Measurements from ENCODE around the gene NFE2L3. TPM values are rescaled to one million over a fixed set of nuclear protein-coding genes. Genes with fewer than 3 reads are reported as not detected.
"Not testable (repeated sequence)": the region's sequence is repeated elsewhere in the genome, so short reads cannot be mapped to it uniquely, and the experiment has no call there.

Gene NFE2L3
- total RNA-seq, 1 donor from 2014 or later: 4.8 TPM

DNA sequence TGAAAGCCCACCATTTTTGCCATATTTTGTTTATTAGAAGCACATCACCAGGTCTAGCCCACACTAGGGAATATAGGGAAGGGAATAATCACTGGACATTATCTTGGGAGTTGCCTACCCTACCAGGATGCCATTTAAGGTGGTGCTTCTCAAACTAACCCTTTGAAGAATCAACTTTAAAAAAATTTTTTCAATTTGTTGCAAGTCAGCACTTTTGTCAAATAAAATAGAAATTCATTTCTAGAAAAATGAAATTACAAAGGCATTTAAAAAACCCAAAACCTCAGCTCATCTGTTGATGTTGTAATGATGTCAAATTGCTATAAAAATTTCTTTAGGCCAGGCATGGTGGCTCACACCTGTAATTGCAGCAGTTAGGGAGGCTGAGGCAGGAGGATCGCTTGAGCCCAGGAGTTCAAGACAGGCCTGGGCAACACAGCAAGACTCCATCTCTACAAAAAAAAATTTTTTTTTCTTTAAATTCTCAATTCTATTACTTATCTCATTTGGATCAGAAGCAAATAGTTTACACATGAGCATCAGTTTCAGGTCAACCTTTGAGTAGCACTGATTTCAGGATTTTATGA, 2.5 kb upstream of the NFE2L3 start:
- ATAC-seq (no peak), DNase-seq (no peak)
- Histone ChIP-seq H3K4me1 (peaks cover 13% of the 10 kb centered on the region), H3K27me3 (ENCODE audit: low read depth) (no peaks in the 10 kb centered on the region), H3K4me3 (no peak overlapping the region), H3K27ac (no peak overlapping the region), H3K9me3 (no peaks in the 10 kb centered on the region), H3K36me3 (no peaks in the 10 kb centered on the region)
- intact Hi-C loops (cut with DNase I): no loop called here
- TF ChIP-seq, protein P1, sequence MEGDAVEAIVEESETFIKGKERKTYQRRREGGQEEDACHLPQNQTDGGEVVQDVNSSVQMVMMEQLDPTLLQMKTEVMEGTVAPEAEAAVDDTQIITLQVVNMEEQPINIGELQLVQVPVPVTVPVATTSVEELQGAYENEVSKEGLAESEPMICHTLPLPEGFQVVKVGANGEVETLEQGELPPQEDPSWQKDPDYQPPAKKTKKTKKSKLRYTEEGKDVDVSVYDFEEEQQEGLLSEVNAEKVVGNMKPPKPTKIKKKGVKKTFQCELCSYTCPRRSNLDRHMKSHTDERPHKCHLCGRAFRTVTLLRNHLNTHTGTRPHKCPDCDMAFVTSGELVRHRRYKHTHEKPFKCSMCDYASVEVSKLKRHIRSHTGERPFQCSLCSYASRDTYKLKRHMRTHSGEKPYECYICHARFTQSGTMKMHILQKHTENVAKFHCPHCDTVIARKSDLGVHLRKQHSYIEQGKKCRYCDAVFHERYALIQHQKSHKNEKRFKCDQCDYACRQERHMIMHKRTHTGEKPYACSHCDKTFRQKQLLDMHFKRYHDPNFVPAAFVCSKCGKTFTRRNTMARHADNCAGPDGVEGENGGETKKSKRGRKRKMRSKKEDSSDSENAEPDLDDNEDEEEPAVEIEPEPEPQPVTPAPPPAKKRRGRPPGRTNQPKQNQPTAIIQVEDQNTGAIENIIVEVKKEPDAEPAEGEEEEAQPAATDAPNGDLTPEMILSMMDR (IDR thresholded peaks at IDR 0.05): no peak

DNA sequence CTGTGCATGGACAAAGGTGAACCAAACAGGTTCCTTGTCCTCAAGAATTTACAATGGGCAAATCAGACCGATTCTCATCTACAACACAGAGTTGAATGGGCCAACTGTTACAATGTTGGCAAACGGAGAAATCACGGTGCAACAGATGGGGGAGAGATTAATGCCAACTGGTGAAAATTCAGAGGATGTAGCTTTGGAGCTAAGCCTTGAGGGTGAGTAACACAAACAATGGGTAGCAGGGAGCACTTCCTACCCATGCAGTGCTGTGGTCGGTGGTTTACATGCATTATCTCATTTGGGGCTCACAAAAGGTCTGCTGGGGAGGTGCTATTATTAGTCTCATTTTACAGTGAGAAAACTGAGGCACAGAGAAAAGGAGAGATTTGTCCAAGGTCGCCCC, 902 bp upstream of the NFE2L3 start:
- peaks cover 24% of the 10 kb centered on the region for H3K4me1 ChIP-seq
- H3K4me3 ChIP-seq: no peak overlapping the region
- TF ChIP-seq, protein P1 (IDR thresholded peaks at IDR 0.05): no peak
- H3K9me3 ChIP-seq: no peaks in the 10 kb centered on the region
- H3K36me3 ChIP-seq: no peaks in the 10 kb centered on the region
- ATAC-seq (no peak), DNase-seq (no peak)
- H3K27ac ChIP-seq: no peak overlapping the region
- no peaks in the 10 kb centered on the region for H3K27me3 ChIP-seq (ENCODE audit: low read depth)
- intact Hi-C loops (cut with DNase I): no loop called here

DNA sequence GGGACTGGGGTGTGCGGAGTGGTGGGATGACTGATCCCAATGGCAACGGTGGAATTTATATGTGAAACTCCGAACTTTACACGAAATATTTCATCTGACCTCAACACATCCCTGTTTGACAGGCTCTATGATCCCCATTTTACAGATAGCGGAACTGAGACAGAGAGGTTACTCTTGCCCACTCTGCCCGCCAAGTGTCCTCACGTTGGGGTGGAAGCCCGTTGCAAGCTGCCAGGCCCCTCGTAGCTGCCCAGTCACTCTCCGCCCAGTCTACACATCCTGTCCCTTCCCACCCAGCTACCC, 397 bp upstream of the NFE2L3 start:
- H3K9me3 ChIP-seq: no peaks in the 10 kb centered on the region
- no peak for ATAC-seq
- no peaks in the 10 kb centered on the region for H3K36me3 ChIP-seq
- H3K4me1 ChIP-seq: peaks cover 29% of the 10 kb centered on the region
- no peaks in the 10 kb centered on the region for H3K27me3 ChIP-seq (ENCODE audit: low read depth)
- intact Hi-C loops (cut with DNase I): no loop called here
- TF ChIP-seq, protein P1 (IDR thresholded peaks at IDR 0.05): no peak
- peak overlapping the region; percentile 51 for H3K27ac ChIP-seq
- DNase-seq: no peak
- H3K4me3 ChIP-seq: peak overlapping the region; percentile 63

DNA sequence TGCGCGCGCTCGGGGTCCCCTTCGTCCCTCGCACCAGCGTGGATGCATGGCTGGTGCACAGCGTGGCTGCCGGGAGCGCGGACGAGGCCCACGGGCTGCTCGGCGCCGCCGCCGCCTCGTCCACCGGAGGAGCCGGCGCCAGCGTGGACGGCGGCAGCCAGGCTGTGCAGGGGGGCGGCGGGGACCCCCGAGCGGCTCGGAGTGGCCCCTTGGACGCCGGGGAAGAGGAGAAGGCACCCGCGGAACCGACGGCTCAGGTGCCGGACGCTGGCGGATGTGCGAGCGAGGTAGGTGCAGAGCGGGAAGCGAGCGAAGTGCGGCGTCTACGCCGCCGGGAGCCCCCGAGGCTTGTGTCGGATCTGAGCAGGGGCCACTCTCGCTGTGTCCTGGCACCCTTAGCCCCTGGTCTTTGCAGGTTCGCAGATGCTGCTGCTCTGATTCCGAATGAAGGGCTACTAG, 813 bp downstream of the NFE2L3 start:
- H3K27me3 ChIP-seq (ENCODE audit: low read depth); intact Hi-C loops (cut with DNase I); DNase-seq; H3K9me3 ChIP-seq; H3K36me3 ChIP-seq: not testable (repeated sequence)
- ATAC-seq: peak; percentile 12 to 36
- Histone ChIP-seq H3K4me1 (peaks cover 33% of the 10 kb centered on the region), H3K27ac (peak overlapping the region; percentile 6), H3K4me3 (peak overlapping the region; percentile 63)

DNA sequence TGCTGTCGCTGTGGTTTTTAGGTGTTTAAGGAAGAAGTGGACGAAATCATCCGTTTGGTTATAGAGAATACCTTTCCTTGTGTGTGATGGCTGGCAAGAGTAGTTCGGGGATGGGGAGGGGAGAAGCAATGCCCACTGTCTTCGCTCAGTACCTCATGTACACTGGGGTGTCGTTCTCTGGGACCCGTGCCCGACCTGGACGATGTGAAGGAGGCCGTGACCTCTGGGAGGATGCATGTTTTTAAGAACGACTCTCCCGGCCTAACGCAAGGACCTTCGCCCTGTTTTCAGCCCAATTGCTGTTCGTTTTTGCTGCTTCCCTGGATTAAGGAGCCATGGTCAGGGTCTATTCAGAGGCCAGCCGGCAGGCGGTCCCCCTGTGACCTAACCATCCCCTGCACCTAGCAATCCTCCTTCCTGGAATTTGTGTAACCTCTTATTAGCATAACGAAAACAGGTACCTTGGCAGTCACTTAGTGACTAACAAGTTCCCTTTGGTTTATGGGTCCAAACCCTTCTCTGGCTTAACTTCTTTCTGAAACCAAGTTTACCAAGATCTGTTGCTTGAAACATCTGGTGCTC, 1.3 kb downstream of the NFE2L3 start:
- no peaks in the 10 kb centered on the region for H3K9me3 ChIP-seq
- TF ChIP-seq, protein P1 (IDR thresholded peaks at IDR 0.05): no peak
- no peak for ATAC-seq
- H3K27me3 ChIP-seq (ENCODE audit: low read depth): no peaks in the 10 kb centered on the region
- H3K4me3 ChIP-seq: peak overlapping the region; percentile 63
- intact Hi-C loops (cut with DNase I): no loop called here
- no peak for DNase-seq
- peaks cover 33% of the 10 kb centered on the region for H3K4me1 ChIP-seq
- H3K36me3 ChIP-seq: no peaks in the 10 kb centered on the region
- no peak overlapping the region for H3K27ac ChIP-seq
